Measurements from ENCODE around the gene CALN1.

CALN1 gene

GRCh38 chr7:72020311-72020710, 391.8 kb downstream of the CALN1 start:
- Histone ChIP-seq H3K27me3 (replicated peaks; ENCODE audit: control insufficient read depth, insufficient read depth, low read length) (no peaks in the 10 kb centered on the region), H3K4me3 (replicated peaks; ENCODE audit: low read depth, low read length) (no peak overlapping the region), H3K36me3 (ENCODE audit: control insufficient read depth, insufficient read depth, low read length) (no peaks in the 10 kb centered on the region)
- no peak for TF ChIP-seq CTCF (IDR thresholded peaks at IDR 0.05; ENCODE audit: insufficient read depth, low read length, poor library complexity, severe bottlenecking)
- DNase-seq (ENCODE audit: extremely low read depth, insufficient read length): no peak

GRCh38 chr7:72019436-72019835, 392.7 kb downstream of the CALN1 start:
- H3K27me3 ChIP-seq (replicated peaks; ENCODE audit: control insufficient read depth, insufficient read depth, low read length): no peaks in the 10 kb centered on the region
- no peak for DNase-seq (ENCODE audit: extremely low read depth, insufficient read length)
- H3K4me3 ChIP-seq (replicated peaks; ENCODE audit: low read depth, low read length): no peak overlapping the region
- no peak for TF ChIP-seq CTCF (IDR thresholded peaks at IDR 0.05; ENCODE audit: insufficient read depth, low read length, poor library complexity, severe bottlenecking)
- no peaks in the 10 kb centered on the region for H3K36me3 ChIP-seq (ENCODE audit: control insufficient read depth, insufficient read depth, low read length)

DNA sequence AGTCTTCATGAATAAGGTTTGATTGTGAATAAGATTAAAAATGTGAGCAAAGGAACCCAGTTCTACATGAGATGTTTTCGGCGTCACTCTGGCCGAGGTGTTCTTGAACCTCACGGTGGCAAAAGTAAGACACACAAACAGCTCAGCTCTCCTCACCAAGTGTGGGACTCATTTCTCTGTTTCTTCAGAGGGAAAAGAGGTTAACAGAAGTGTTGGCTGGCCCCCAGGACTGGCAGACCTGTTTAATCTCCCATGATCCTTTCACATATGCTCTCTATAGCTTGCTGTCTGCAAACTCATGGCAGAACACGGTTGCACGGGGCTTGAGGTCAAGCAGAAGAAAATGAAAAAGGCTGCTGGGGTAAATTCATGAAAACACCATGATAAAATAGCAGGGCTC, 394.4 kb downstream of the CALN1 start:
- H3K4me3 ChIP-seq (replicated peaks; ENCODE audit: low read depth, low read length): no peak overlapping the region
- no peak for DNase-seq (ENCODE audit: extremely low read depth, insufficient read length)
- no peaks in the 10 kb centered on the region for H3K36me3 ChIP-seq (ENCODE audit: control insufficient read depth, insufficient read depth, low read length)
- TF ChIP-seq CTCF (IDR thresholded peaks at IDR 0.05; ENCODE audit: insufficient read depth, low read length, poor library complexity, severe bottlenecking): no peak
- no peaks in the 10 kb centered on the region for H3K27me3 ChIP-seq (replicated peaks; ENCODE audit: control insufficient read depth, insufficient read depth, low read length)

DNA sequence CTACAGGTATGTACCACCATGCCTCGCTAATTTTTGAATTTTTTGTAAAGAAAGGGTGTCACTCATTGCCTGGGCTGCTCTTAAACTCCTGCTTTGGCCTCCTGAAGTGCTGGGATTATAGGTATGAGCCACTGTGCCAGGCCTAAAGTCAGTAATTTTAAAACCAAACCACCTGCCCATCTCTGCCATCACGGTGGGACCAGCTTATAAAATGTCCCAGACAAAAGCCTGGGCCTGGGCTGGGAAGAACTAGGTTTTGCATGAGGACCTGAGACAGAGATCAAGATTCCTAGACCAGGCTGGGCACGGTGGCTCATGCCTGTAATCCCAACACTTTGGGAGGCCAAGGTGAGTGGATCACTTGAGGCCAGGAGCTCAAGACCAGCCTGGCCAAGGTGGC, 395.6 kb downstream of the CALN1 start:
- no peak for TF ChIP-seq CTCF (IDR thresholded peaks at IDR 0.05; ENCODE audit: insufficient read depth, low read length, poor library complexity, severe bottlenecking)
- no peak overlapping the region for H3K4me3 ChIP-seq (replicated peaks; ENCODE audit: low read depth, low read length)
- no peak for DNase-seq (ENCODE audit: extremely low read depth, insufficient read length)

DNA sequence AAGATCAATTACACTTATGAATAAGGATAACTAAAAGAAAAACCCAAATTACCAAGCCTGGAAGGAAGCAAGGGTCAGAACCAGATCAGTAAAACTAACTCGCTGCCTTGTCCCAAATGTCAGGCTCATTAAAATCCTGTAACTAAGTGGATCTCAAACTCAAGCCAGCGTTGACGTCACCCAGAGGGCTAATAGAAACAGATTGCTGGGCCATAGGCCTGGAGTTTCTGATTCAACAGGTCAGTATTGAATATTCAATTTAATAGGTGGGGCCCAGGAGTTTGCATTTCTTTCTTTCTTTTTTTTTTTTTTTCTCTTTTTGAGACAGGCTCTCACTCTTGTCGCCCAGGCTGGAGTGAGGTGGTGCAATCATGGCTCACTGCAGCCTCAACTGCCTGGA, 397.0 kb downstream of the CALN1 start:
- Histone ChIP-seq H3K4me3 (replicated peaks; ENCODE audit: low read depth, low read length) (no peak overlapping the region), H3K36me3 (ENCODE audit: control insufficient read depth, insufficient read depth, low read length) (no peaks in the 10 kb centered on the region), H3K27me3 (replicated peaks; ENCODE audit: control insufficient read depth, insufficient read depth, low read length) (no peaks in the 10 kb centered on the region)
- DNase-seq (ENCODE audit: extremely low read depth, insufficient read length): no peak
- no peak for TF ChIP-seq CTCF (IDR thresholded peaks at IDR 0.05; ENCODE audit: insufficient read depth, low read length, poor library complexity, severe bottlenecking)

More for the DNA sequence above, 395.6 kb downstream of the CALN1 start:
- no peaks in the 10 kb centered on the region for H3K36me3 ChIP-seq (ENCODE audit: control insufficient read depth, insufficient read depth, low read length)
- no peaks in the 10 kb centered on the region for H3K27me3 ChIP-seq (replicated peaks; ENCODE audit: control insufficient read depth, insufficient read depth, low read length)

DNA sequence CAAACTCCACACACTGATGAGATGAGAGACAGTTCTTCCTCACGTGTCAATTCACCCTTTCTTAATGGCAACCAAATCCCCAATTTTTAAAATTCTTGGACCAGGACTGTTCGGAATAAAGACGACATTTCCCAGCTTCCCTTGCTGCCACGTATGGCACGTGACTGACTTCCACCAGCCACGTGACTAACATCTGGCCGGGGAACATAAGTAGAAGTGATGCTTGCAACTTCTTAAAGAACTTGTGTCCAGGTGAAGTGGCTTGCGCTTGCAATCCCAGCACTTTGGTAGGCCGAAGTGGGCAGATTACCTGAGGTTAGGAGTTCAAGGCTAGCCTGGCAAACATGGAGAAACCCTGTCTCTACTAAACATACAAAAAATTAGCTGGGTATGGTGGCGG, 405.1 kb downstream of the CALN1 start:
- Histone ChIP-seq H3K36me3 (ENCODE audit: control insufficient read depth, insufficient read depth, low read length) (no peaks in the 10 kb centered on the region), H3K27me3 (replicated peaks; ENCODE audit: control insufficient read depth, insufficient read depth, low read length) (no peaks in the 10 kb centered on the region), H3K4me3 (replicated peaks; ENCODE audit: low read depth, low read length) (no peak overlapping the region)
- TF ChIP-seq CTCF (IDR thresholded peaks at IDR 0.05; ENCODE audit: insufficient read depth, low read length, poor library complexity, severe bottlenecking): no peak
- DNase-seq (ENCODE audit: extremely low read depth, insufficient read length): no peak

All from GM06990 (cell line).